Spleen (tissue), 11 donors: ENCODE measurements around the gene MYEOV. TPM values are rescaled to one million over a fixed set of nuclear protein-coding genes. Genes with fewer than 3 reads are reported as not detected.

Experiments used
- DNase-seq: peaks from one replicate; pipeline ENCODE4 v3.0.0-alpha.2; 2020
- H3K27ac ChIP-seq, 8 donors: fragments of 200-600 bp; sonication (generic) in 7 of 8; 1 replicate in 4 of 8; 2 replicates in 4 of 8; pipeline versions ENCODE4 v1.5.0 to v1.8.0; 2016 to 2021; ENCODE audit warnings: inconsistent platforms in 4 of 8, mild to moderate bottlenecking in 4 of 8, moderate library complexity in 1 of 8
- H3K27me3 ChIP-seq, 7 donors: fragments of 200-600 bp; sonication (generic) in 6 of 7; replicated peaks in 1 of 7; 1 replicate in 4 of 7; 2 replicates in 3 of 7; pipeline versions ENCODE4 v1.5.0 to v1.8.0; 2016 to 2021; ENCODE audit warnings: inconsistent platforms in 3 of 7, mild to moderate bottlenecking in 1 of 7
- H3K36me3 ChIP-seq, 6 donors: fragments of 200-600 bp; sonication (generic) in 5 of 6; 1 replicate in 4 of 6; 2 replicates in 2 of 6; pipeline versions ENCODE4 v1.5.0 to v1.8.0; 2016 to 2021; ENCODE audit warnings: inconsistent platforms in 2 of 6
- H3K4me1 ChIP-seq, 6 donors: fragments of 200-600 bp; sonication (generic) in 5 of 6; 1 replicate in 3 of 6; 2 replicates in 3 of 6; pipeline versions ENCODE4 v1.5.0 to v1.8.0; 2016 to 2021; ENCODE audit warnings: inconsistent platforms in 3 of 6
- H3K4me3 ChIP-seq, 8 donors: fragments of 200-600 bp; sonication (generic) in 7 of 8; 1 replicate in 4 of 8; 2 replicates in 4 of 8; pipeline versions ENCODE4 v1.5.0 to v1.8.0; 2016 to 2021; ENCODE audit warnings: inconsistent platforms in 4 of 8, mild to moderate bottlenecking in 4 of 8, moderate library complexity in 2 of 8
- H3K9me3 ChIP-seq, 8 donors: fragments of 200-600 bp; sonication (generic) in 7 of 8; 1 replicate in 4 of 8; 2 replicates in 4 of 8; pipeline versions ENCODE4 v1.5.0 to v1.8.0; 2016 to 2021; ENCODE audit warnings: inconsistent platforms in 4 of 8
- POLR2A ChIP-seq, 3 donors: fragments of 450-650 bp; IDR thresholded peaks; one replicate each; pipeline ENCODE4 v1.5.1; 2017; ENCODE audit warnings: antibody characterized with exemption in 3 of 3, mild to moderate bottlenecking in 1 of 3
- POLR2AphosphoS5 ChIP-seq, 3 donors: sonication (generic); formaldehyde crosslinking; IDR thresholded peaks; one replicate each; pipeline ENCODE4 v1.5.1; 2017; ENCODE audit warnings: antibody characterized with exemption in 3 of 3
- WGBS, 5 donors: extraction: QIAGEN DNeasy Blood & Tissue Kit in 3 of 5; methylation state at CpG; one replicate each; pipeline versions ENCODE4 v1.1.5 to v1.1.7; 2013 to 2018; 5-methylcytosine and 5-hydroxymethylcytosine counted together
- intact Hi-C: fragments of 100-400 bp; cut with DNase I; formaldehyde crosslinking; loops from one replicate; pipeline ENCODE4 v1.15.0; 2023; ENCODE audit warnings: low total_unique reads
- polyA plus RNA-seq, 3 donors: library from polyadenylated mRNA; stranded (reverse); fragments of 200-250 nt; gene quantifications; one replicate each; pipeline ENCODE4 v1.2.1, GENCODE V29; 2013
- total RNA-seq, 7 donors: library from RNA; depleted of rRNA in 3 of 7; stranded (reverse); fragments of >200 nt in 3 of 7; fragmentation: NEBNext Ultra II Directional in 4 of 7; extraction: Animal tissue kit (Norgen Biotek cat#: 25700) in 4 of 7; gene quantifications; one replicate each; pipeline versions ENCODE4 v1.1.0 to v1.2.1, GENCODE V29; 2016 to 2021
- TF ChIP-seq, protein P1 (sequence below), 11 experiments: fragments of 200-600 bp in 7 of 11; fragments of 450-650 bp in 4 of 11; sonication (generic) in 4 of 11; IDR thresholded peaks in 8 of 11; conservative IDR thresholded peaks in 3 of 11; 1 replicate in 7 of 11; 2 replicates in 4 of 11; pipeline versions ENCODE4 v1.4.0 to v1.8.0; 2016 to 2021; ENCODE audit warnings: antibody characterized with exemption in 11 of 11, inconsistent platforms in 4 of 11, mild to moderate bottlenecking in 1 of 11
- donor health status: healthy with polysubstance abuse.
- donor health status: DM: no; HTN: no; CAD: no; lungs with moderate emphysema.
- donor health status: DM: no; HTN: no; CAD: no.
- donor health status: Bipolar disorder and iron deficiency.
- donor health status: healthy.
- donor health status: DM: no; HTN: no; CAD: no.
- donor health status: DM: yes; HTN: yes; CAD: no.

Gene MYEOV
- total and polyA plus RNA-seq, 10 donors: 0.06 to 1.4 (median 0.47) TPM; not detected in 2

DNA sequence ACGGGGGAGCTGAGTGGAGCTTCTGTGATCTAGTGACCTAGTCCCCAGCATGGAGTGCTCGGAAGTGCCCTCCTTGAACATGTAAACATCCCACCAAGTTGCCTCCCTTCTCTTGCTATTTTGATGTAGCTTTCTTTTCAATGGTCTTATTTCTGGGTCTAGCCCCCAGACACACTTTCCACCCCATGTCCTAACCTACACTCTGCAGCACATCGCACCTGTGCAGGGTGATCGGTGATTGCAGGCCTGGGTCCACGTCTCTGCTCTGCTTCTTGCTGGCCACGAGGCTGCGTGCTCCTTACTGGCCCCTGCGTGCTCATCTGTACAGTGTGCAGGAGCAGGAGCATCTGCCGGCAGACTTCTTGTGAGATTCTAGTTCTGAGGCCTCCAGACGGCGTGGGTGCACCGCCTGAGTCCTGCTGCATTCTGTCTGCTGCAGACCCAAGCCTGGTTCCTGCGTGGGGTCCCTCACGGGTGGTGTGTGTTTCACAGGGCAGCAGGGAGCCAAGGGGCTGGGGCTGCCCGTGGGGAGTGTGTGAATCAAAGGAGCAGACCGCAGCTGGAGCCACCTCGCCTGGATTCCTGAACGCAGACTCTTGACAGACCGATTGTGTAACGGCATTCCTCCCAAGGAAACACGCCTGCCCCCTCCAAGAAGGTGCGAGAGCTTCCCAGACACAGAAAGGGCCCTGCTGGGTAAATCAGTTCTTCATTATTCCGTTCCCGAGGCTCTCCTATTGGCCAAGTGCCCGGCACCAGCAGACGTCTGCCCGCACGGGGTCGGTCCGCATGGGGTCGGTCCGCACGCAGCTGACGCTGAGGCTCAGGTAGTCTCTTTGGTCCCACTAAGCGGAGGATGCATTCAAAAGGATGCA lies 44.4 kb upstream of the MYEOV start:
- H3K36me3 ChIP-seq: no peaks in the 10 kb centered on the region
- DNase-seq: no peak
- 77 to 92% (median 85%) methylated on average over 30 to 35 of the region's 35 CpGs for WGBS, 5 donors
- no peak overlapping the region for H3K4me3 ChIP-seq
- intact Hi-C loops: no loop called here
- no peak for TF ChIP-seq POLR2AphosphoS5 (IDR thresholded peaks at IDR 0.05)
- TF ChIP-seq, protein P1, sequence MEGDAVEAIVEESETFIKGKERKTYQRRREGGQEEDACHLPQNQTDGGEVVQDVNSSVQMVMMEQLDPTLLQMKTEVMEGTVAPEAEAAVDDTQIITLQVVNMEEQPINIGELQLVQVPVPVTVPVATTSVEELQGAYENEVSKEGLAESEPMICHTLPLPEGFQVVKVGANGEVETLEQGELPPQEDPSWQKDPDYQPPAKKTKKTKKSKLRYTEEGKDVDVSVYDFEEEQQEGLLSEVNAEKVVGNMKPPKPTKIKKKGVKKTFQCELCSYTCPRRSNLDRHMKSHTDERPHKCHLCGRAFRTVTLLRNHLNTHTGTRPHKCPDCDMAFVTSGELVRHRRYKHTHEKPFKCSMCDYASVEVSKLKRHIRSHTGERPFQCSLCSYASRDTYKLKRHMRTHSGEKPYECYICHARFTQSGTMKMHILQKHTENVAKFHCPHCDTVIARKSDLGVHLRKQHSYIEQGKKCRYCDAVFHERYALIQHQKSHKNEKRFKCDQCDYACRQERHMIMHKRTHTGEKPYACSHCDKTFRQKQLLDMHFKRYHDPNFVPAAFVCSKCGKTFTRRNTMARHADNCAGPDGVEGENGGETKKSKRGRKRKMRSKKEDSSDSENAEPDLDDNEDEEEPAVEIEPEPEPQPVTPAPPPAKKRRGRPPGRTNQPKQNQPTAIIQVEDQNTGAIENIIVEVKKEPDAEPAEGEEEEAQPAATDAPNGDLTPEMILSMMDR (IDR thresholded peaks at IDR 0.05 in 8 of 11, conservative IDR thresholded peaks at IDR 0.05 in 3 of 11): no peak
- TF ChIP-seq POLR2A (IDR thresholded peaks at IDR 0.05): no peak
- H3K27me3 ChIP-seq: peaks cover 0 to 8% (median 0%) of the 10 kb centered on the region in 7 donors
- H3K27ac ChIP-seq: no peak overlapping the region
- peaks cover 0 to 12% (median 7%) of the 10 kb centered on the region in 8 donors for H3K9me3 ChIP-seq
- peaks cover 0 to 8% (median 0%) of the 10 kb centered on the region in 6 donors for H3K4me1 ChIP-seq

DNA sequence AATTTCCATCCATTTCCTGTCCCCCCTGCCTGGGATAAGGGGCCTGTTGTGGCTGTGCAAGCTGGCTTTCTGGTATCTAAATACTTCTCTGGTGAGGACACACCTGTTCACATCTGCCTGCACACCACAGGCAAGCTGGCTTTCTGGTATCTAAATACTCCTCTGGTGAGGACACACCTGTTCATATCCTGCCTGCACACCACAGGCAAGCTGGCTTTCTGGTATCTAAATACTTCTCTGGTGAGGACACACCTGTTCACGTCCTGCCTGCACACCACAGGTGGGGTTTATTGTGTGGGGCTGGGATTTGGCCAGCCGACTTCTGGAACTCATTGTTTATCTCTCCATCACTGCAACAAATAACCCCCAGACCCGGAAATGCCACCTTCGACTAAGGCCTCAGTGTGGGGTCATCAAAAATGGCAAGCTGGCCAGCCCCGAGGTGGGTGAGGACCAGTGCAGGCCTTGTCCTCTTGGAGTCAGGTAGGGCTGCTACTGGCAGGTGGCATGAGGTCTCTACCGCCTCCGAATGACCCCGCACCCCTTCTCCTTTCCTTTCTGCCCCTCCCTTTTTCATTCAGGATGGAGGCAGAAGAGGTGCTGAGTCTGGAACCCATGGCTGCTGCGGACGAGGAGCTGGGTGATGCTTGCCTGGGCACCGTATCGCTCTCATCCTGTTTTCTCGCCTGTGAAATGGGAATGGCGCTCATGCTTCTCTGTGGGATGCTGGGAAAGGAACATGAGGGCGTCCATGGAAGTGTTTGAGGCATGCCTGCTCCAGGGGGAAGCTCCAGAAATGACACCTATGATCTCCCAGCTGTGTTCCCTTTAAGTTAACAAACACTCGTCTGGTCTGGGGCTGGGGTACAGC lies 43.5 kb upstream of the MYEOV start:
- TF ChIP-seq POLR2A (IDR thresholded peaks at IDR 0.05) (no peak), POLR2AphosphoS5 (IDR thresholded peaks at IDR 0.05) (no peak)
- TF ChIP-seq, protein P1 (IDR thresholded peaks at IDR 0.05 in 8 of 11, conservative IDR thresholded peaks at IDR 0.05 in 3 of 11): no peak
- H3K27ac ChIP-seq: no peak overlapping the region

DNA sequence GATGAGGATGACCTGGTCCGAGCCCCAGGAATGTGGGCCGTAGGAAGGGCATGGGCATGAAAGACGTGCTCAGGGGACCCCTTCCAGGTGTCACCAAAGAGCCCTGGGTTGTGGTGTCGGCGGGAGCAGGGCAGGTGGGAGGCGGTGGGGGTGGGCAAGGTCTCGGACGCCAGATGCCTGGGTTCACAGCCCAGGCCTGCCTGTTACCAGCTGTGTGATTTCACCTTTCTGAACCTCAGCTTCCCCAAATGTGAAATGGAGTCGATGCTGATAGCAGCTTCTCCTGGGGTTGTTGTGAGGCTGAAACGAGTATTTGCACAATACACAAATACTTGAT lies 42.9 kb upstream of the MYEOV start:
- intact Hi-C loops: no loop called here
- Histone ChIP-seq H3K27me3 (peaks cover 0 to 8% (median 0%) of the 10 kb centered on the region in 7 donors), H3K4me3 (no peak overlapping the region), H3K9me3 (peaks cover 0 to 12% (median 8%) of the 10 kb centered on the region in 8 donors), H3K36me3 (no peaks in the 10 kb centered on the region), H3K4me1 (peaks cover 0 to 8% (median 0%) of the 10 kb centered on the region in 6 donors), H3K27ac (no peak overlapping the region)
- TF ChIP-seq POLR2A (IDR thresholded peaks at IDR 0.05): no peak
- no peak for TF ChIP-seq POLR2AphosphoS5 (IDR thresholded peaks at IDR 0.05)
- TF ChIP-seq, protein P1 (IDR thresholded peaks at IDR 0.05 in 8 of 11, conservative IDR thresholded peaks at IDR 0.05 in 3 of 11): no peak
- WGBS, 5 donors: 86 to 91% (median 89%) methylated on average over 10 of the region's 10 CpGs
- DNase-seq: no peak

More for the DNA sequence above, 43.5 kb upstream of the MYEOV start:
- WGBS, 5 donors: 83 to 94% (median 87%) methylated on average over 16 of the region's 16 CpGs
- Histone ChIP-seq H3K4me1 (peaks cover 0 to 8% (median 0%) of the 10 kb centered on the region in 6 donors), H3K9me3 (peaks cover 0 to 12% (median 7%) of the 10 kb centered on the region in 8 donors), H3K4me3 (no peak overlapping the region), H3K36me3 (no peaks in the 10 kb centered on the region), H3K27me3 (peaks cover 0 to 8% (median 0%) of the 10 kb centered on the region in 7 donors)
- intact Hi-C loops: no loop called here
- DNase-seq: no peak
